Panc1 (cell line): ENCODE data around the gene SYT9. TPM values are rescaled to one million over a fixed set of nuclear protein-coding genes. Genes with fewer than 3 reads are reported as not detected.

Source experiments
- ATAC-seq: fragments of 200-7000 bp; cut with Tn5 transposase; 2 replicates; pipeline ENCODE4 v1.9.1; 2020; ENCODE audit warnings: mild to moderate bottlenecking, moderate library complexity
- BruUV-seq: library from RNA; stranded (reverse); fragments of 400-500 nt; replicated peaks from 2 replicates; lab custom pipeline; 2021; lab: Mats Ljungman, UMichigan
- CTCF ChIA-PET: fragments of 300-600 bp; sonication (Branson Sonifier 250); formaldehyde crosslinking; loops from one replicate; lab custom pipeline; 2022; ENCODE audit warnings: antibody characterized with exemption; lab: Charles Lee
- POLR2A ChIA-PET: fragments of 300-600 bp; sonication (Branson Sonifier 250); formaldehyde crosslinking; loops from one replicate; lab custom pipeline; 2022; ENCODE audit warnings: antibody characterized with exemption; lab: Charles Lee
- DNase-seq: peaks from one replicate; pipeline ENCODE4 v3.0.0-alpha.2; 2010; ENCODE audit warnings: low read depth, low spot score
- H3K27ac ChIP-seq: 2 replicates; pipeline ENCODE4 v1.5.1; 2011; ENCODE audit warnings: mild to moderate bottlenecking, low read length, inconsistent platforms
- H3K27me3 ChIP-seq: fragments of 200-500 bp; sonication (Bioruptor generic); 2 replicates; pipeline ENCODE4 v1.6.0; 2014; ENCODE audit warnings: low read length, inconsistent platforms; ENCODE audit not compliant: control insufficient read depth, insufficient read depth
- H3K36me3 ChIP-seq: fragments of 200-500 bp; sonication (Bioruptor generic); 2 replicates; pipeline ENCODE4 v1.5.1; 2014; ENCODE audit warnings: inconsistent platforms, mild to moderate bottlenecking, low read length, moderate library complexity; ENCODE audit not compliant: control insufficient read depth, insufficient read depth
- H3K4me1 ChIP-seq: 2 replicates; pipeline ENCODE4 v1.5.1; 2011; ENCODE audit warnings: inconsistent platforms, mild to moderate bottlenecking, low read length, moderate library complexity; ENCODE audit not compliant: control insufficient read depth, insufficient read depth
- H3K4me3 ChIP-seq, 2 experiments: 2 replicates each; pipeline ENCODE4 v1.5.1; 2011 to 2012; ENCODE audit warnings: low read depth in 2 of 2, low read length in 2 of 2, mild to moderate bottlenecking in 2 of 2, inconsistent platforms in 1 of 2, moderate library complexity in 1 of 2
- H3K9me3 ChIP-seq: fragments of 200-500 bp; sonication (Bioruptor generic); 2 replicates; pipeline ENCODE4 v1.5.1; 2014; ENCODE audit warnings: low read depth, mild to moderate bottlenecking, inconsistent platforms, low read length, moderate library complexity; ENCODE audit not compliant: control insufficient read depth, insufficient read depth
- POLR2AphosphoS5 ChIP-seq: IDR thresholded peaks from 2 replicates; pipeline ENCODE4 v1.6.1; 2012; ENCODE audit warnings: mild to moderate bottlenecking, low read depth, low read length, moderate library complexity
- SIN3A ChIP-seq: IDR thresholded peaks from 2 replicates; pipeline ENCODE4 v1.6.1; 2012; ENCODE audit warnings: low read depth, mild to moderate bottlenecking, low read length, moderate library complexity, borderline replicate concordance; ENCODE audit not compliant: insufficient read depth
- TCF7L2 ChIP-seq: IDR thresholded peaks from 2 replicates; pipeline ENCODE4 v1.6.1; 2011; ENCODE audit warnings: mild to moderate bottlenecking, low read depth, low read length, inconsistent platforms
- in situ Hi-C: cut with HindIII; loops from 2 replicates; pipeline ENCODE4 v1.10.0; 2016; ENCODE audit warnings: low sequenced_read_pairs, low pct_unique_long_range_greater_than_20kb
- intact Hi-C: fragments of 100-400 bp; cut with micrococcal nuclease; formaldehyde crosslinking; loops from one replicate; pipeline ENCODE4 v1.10.0; 2022; ENCODE audit not compliant: unreplicated experiment
- total RNA-seq: library from RNA; stranded (reverse); gene quantifications from one replicate; pipeline ENCODE4 v1.2.1, GENCODE V29; 2021; ENCODE audit not compliant: unreplicated experiment
- TF ChIP-seq, protein P1 (sequence below), 2 experiments: IDR thresholded peaks; 2 replicates each; pipeline ENCODE4 v1.6.1; 2011 to 2012; ENCODE audit warnings: low read depth in 2 of 2, control low read depth in 1 of 2, low read length in 1 of 2, mild to moderate bottlenecking in 1 of 2, moderate library complexity in 1 of 2; ENCODE audit not compliant: insufficient read depth in 1 of 2
- TF ChIP-seq, protein P2 (sequence below): fragments of 450-650 bp; IDR thresholded peaks from 2 replicates; pipeline ENCODE4 v1.5.1; 2017; ENCODE audit warnings: mild to moderate bottlenecking

The SYT9 gene
- total RNA-seq, 1 experiment from 2014 or later, result 3.7 TPM

- intact Hi-C loops, result no loop called here
- BruUV-seq, result no TSS peak
- Histone ChIP-seq H3K36me3 (no peaks in the 10 kb centered on the region), H3K27me3 (no peaks in the 10 kb centered on the region), H3K27ac (no peak overlapping the region), H3K4me3 (no peak overlapping the region), H3K4me1 (no peaks in the 10 kb centered on the region), H3K9me3 (no peaks in the 10 kb centered on the region)
- POLR2A ChIA-PET, result no interaction called here
- TF ChIP-seq SIN3A (no peak), POLR2AphosphoS5 (no peak), TCF7L2 (no peak)
- TF ChIP-seq, protein P1, sequence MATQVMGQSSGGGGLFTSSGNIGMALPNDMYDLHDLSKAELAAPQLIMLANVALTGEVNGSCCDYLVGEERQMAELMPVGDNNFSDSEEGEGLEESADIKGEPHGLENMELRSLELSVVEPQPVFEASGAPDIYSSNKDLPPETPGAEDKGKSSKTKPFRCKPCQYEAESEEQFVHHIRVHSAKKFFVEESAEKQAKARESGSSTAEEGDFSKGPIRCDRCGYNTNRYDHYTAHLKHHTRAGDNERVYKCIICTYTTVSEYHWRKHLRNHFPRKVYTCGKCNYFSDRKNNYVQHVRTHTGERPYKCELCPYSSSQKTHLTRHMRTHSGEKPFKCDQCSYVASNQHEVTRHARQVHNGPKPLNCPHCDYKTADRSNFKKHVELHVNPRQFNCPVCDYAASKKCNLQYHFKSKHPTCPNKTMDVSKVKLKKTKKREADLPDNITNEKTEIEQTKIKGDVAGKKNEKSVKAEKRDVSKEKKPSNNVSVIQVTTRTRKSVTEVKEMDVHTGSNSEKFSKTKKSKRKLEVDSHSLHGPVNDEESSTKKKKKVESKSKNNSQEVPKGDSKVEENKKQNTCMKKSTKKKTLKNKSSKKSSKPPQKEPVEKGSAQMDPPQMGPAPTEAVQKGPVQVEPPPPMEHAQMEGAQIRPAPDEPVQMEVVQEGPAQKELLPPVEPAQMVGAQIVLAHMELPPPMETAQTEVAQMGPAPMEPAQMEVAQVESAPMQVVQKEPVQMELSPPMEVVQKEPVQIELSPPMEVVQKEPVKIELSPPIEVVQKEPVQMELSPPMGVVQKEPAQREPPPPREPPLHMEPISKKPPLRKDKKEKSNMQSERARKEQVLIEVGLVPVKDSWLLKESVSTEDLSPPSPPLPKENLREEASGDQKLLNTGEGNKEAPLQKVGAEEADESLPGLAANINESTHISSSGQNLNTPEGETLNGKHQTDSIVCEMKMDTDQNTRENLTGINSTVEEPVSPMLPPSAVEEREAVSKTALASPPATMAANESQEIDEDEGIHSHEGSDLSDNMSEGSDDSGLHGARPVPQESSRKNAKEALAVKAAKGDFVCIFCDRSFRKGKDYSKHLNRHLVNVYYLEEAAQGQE (IDR thresholded peaks at IDR 0.05; ENCODE audit: insufficient read depth in 1 of 2, low read depth in 2 of 2, low read length in 1 of 2), result no peak
- TF ChIP-seq, protein P2, sequence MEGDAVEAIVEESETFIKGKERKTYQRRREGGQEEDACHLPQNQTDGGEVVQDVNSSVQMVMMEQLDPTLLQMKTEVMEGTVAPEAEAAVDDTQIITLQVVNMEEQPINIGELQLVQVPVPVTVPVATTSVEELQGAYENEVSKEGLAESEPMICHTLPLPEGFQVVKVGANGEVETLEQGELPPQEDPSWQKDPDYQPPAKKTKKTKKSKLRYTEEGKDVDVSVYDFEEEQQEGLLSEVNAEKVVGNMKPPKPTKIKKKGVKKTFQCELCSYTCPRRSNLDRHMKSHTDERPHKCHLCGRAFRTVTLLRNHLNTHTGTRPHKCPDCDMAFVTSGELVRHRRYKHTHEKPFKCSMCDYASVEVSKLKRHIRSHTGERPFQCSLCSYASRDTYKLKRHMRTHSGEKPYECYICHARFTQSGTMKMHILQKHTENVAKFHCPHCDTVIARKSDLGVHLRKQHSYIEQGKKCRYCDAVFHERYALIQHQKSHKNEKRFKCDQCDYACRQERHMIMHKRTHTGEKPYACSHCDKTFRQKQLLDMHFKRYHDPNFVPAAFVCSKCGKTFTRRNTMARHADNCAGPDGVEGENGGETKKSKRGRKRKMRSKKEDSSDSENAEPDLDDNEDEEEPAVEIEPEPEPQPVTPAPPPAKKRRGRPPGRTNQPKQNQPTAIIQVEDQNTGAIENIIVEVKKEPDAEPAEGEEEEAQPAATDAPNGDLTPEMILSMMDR, result no peak
- CTCF ChIA-PET, result no interaction called here
- ATAC-seq (no peak), DNase-seq (no peak)
- in situ Hi-C loops, result no loop called here
Measured at GRCh38 chr11:7500251-7500650, 248.5 kb downstream of the SYT9 start.

GRCh38 chr11:7501251-7501650 lies 249.5 kb downstream of the SYT9 start:
- CTCF ChIA-PET, result no interaction called here
- intact Hi-C loops (no loop called here), in situ Hi-C loops (no loop called here)
- Histone ChIP-seq H3K4me1 (no peaks in the 10 kb centered on the region), H3K4me3 (no peak overlapping the region), H3K27ac (no peak overlapping the region), H3K36me3 (no peaks in the 10 kb centered on the region), H3K9me3 (no peaks in the 10 kb centered on the region), H3K27me3 (no peaks in the 10 kb centered on the region)
- POLR2A ChIA-PET, result interaction anchor here (0.6 kb wide), 1 partner anchor 1504 kb away, joined by 3 read pairs; no protein-coding TSS in a partner anchor
- no TSS peak for BruUV-seq
- DNase-seq (no peak), ATAC-seq (no peak)
- TF ChIP-seq, protein P2, result no peak
- TF ChIP-seq, protein P1 (IDR thresholded peaks at IDR 0.05; ENCODE audit: insufficient read depth in 1 of 2, low read depth in 2 of 2, low read length in 1 of 2), result no peak
- TF ChIP-seq SIN3A, result no peak
- no peak for TF ChIP-seq TCF7L2
- TF ChIP-seq POLR2AphosphoS5, result no peak
